Retinal pigment epithelial cell (primary cell): ENCODE measurements around the gene HMSD.

ENCODE experiments used
- DNase-seq: peaks from one replicate; pipeline ENCODE4 v3.0.0-alpha.2; 2010; ENCODE audit warnings: low read depth
- H3K4me3 ChIP-seq: 2 replicates; pipeline ENCODE4 v1.5.1; 2011; ENCODE audit warnings: mild to moderate bottlenecking, low read length, control low read depth, moderate library complexity
- CTCF ChIP-seq: conservative IDR thresholded peaks from 2 replicates; pipeline ENCODE4 v1.5.1; 2011; ENCODE audit warnings: low read depth, low read length, control low read depth, inconsistent platforms

The HMSD gene

GRCh38 chr18:63969942-63970808 lies 21.1 kb downstream of the HMSD start, which contains the start of gene SERPINB8:
Gene SERPINB8, plus strand, starts transcription at chr18:63970081. Its CDS starts 8,228 bp downstream, at chr18:63978309.
- TF ChIP-seq CTCF: no peak
- peak; percentile 79 for DNase-seq
- peak within 1 kb of the TSS; percentile 76 for H3K4me3 ChIP-seq

GRCh38 chr18:63970809-63971205 lies 21.7 kb downstream of the HMSD start:
- no peak for DNase-seq
- TF ChIP-seq CTCF: no peak
- H3K4me3 ChIP-seq: peak overlapping the region; percentile 76

GRCh38 chr18:63971320-63972001 lies 22.4 kb downstream of the HMSD start:
- peak overlapping the region; percentile 76 for H3K4me3 ChIP-seq
- no peak for DNase-seq
- TF ChIP-seq CTCF: no peak

- TF ChIP-seq CTCF: no peak
- no peak for DNase-seq
- no peak overlapping the region for H3K4me3 ChIP-seq
These were observed 22.9 kb downstream of the HMSD start for GRCh38 chr18:63972002-63972376.

- H3K4me3 ChIP-seq: no peak overlapping the region
- TF ChIP-seq CTCF: peak; percentile 48
- DNase-seq: no peak
These were observed 25.9 kb downstream of the HMSD start for GRCh38 chr18:63974991-63975390.

GRCh38 chr18:63975628-63976027 lies 26.5 kb downstream of the HMSD start:
- no peak for TF ChIP-seq CTCF
- H3K4me3 ChIP-seq: no peak overlapping the region
- no peak for DNase-seq
